ENCODE results near the gene C10orf53. TPM values are rescaled to one million over a fixed set of nuclear protein-coding genes. Genes with fewer than 3 reads are reported as not detected.

C10orf53 gene
- total and polyA plus RNA-seq, 2 of the 4 experiments (the other 2 are of a cell fraction) = not detected

GRCh38 chr10:49652421-49653272, 26.8 kb upstream of the C10orf53 start:
- intact Hi-C loops (cut with micrococcal nuclease) (no loop called here), in situ Hi-C loops (cut with MboI; ENCODE audit: low sequenced_read_pairs) (no loop called here), dilution Hi-C loops (cut with HindIII; ENCODE audit: low sequenced_read_pairs, unreplicated experiment) (no loop called here)
- no peak overlapping the region for H2BK20ac ChIP-seq (ENCODE audit: low read depth, low read length)
- no peaks in the 10 kb centered on the region for H3K36me3 ChIP-seq (ENCODE audit: control insufficient read depth, insufficient read depth, low read length)
- no peak overlapping the region for H3K9ac ChIP-seq (ENCODE audit: low read depth, low read length)
- H3K27ac ChIP-seq (ENCODE audit: insufficient read depth, low read length) = no peak overlapping the region
- BruUV-seq (replicated peaks) = no TSS peak
- H4K20me1 ChIP-seq (ENCODE audit: insufficient read depth, low read length) = no peaks in the 10 kb centered on the region
- no peak overlapping the region for H2BK15ac ChIP-seq (ENCODE audit: low read depth, low read length)
- no peak overlapping the region for H2AK9ac ChIP-seq (replicated peaks; ENCODE audit: low read depth, low read length, poor library complexity)
- H3K18ac ChIP-seq (ENCODE audit: low read depth, low read length) = no peak overlapping the region
- H4K8ac ChIP-seq (ENCODE audit: low read depth in 2 of 2, low read length in 2 of 2) = no peak overlapping the region
- H2BK120ac ChIP-seq (ENCODE audit: low read depth, low read length) = no peak overlapping the region
- WGBS, 2 experiments (ENCODE audit: extremely low coverage in 2 of 2, insufficient read length in 1 of 2) = 77% methylated on average over 4 of the region's 15 CpGs; no CpG with 5 or more reads in 1 of the 2 experiments
- H3K14ac ChIP-seq (replicated peaks; ENCODE audit: low read depth, low read length) = no peak overlapping the region
- ATAC-seq (ENCODE audit: low read depth) (no peak), DNase-seq (no peak)
- H3K23ac ChIP-seq (ENCODE audit: low read depth, low read length) = no peak overlapping the region
- H3K56ac ChIP-seq (ENCODE audit: extremely low read depth, insufficient read depth, low read length) = no peak overlapping the region
- no peaks in the 10 kb centered on the region for H3K9me3 ChIP-seq (ENCODE audit: control insufficient read depth, insufficient read depth, low read length)
- no peak overlapping the region for H2BK5ac ChIP-seq (ENCODE audit: low read depth, low read length, poor library complexity, severe bottlenecking)
- H2AFZ ChIP-seq (replicated peaks; ENCODE audit: low read length, poor library complexity) = no peak overlapping the region
- H4K91ac ChIP-seq (ENCODE audit: insufficient read depth, low read depth, low read length) = no peak overlapping the region
- H3K4me2 ChIP-seq (ENCODE audit: low read depth, low read length) = no peak overlapping the region
- POLR2A ChIA-PET (ENCODE audit: unreplicated experiment) = no interaction called here
- CTCF ChIA-PET = no interaction called here
- H2AK5ac ChIP-seq (ENCODE audit: low read depth, low read length) = no peak overlapping the region
- H4K5ac ChIP-seq (ENCODE audit: low read depth, low read length) = no peak overlapping the region
- H3K79me1 ChIP-seq (ENCODE audit: low read depth in 1 of 2, low read length in 2 of 2) = no peaks in the 10 kb centered on the region
- H3K4me3 ChIP-seq (ENCODE audit: insufficient read depth, low read depth, low read length) = no peak overlapping the region
- no peak overlapping the region for H3K4ac ChIP-seq (ENCODE audit: low read depth, low read length)
- no peaks in the 10 kb centered on the region for H3K4me1 ChIP-seq (ENCODE audit: control insufficient read depth, insufficient read depth, low read length)
- peaks cover 11% of the 10 kb centered on the region for H3K27me3 ChIP-seq (ENCODE audit: control insufficient read depth, insufficient read depth, low read length)
- TF ChIP-seq FOS (IDR thresholded peaks at IDR 0.05; ENCODE audit: low read depth, low read length) (no peak), NFE2L2 (IDR thresholded peaks at IDR 0.05; ENCODE audit: low read depth, low read length) (no peak), SMC3 (IDR thresholded peaks at IDR 0.05; ENCODE audit: low read depth, low read length) (no peak), MAFK (IDR thresholded peaks at IDR 0.05; ENCODE audit: low read depth, low read length) (no peak), RCOR1 (IDR thresholded peaks at IDR 0.05; ENCODE audit: insufficient replicate concordance, low read length) (no peak), POLR2A (IDR thresholded peaks at IDR 0.05; ENCODE audit: low read depth, low read length) (no peak), MXI1 (IDR thresholded peaks at IDR 0.05; ENCODE audit: borderline replicate concordance, low read depth, low read length) (no peak), RFX5 (IDR thresholded peaks at IDR 0.05; ENCODE audit: low read depth, low read length) (no peak), ELK1 (IDR thresholded peaks at IDR 0.05; ENCODE audit: borderline replicate concordance, low read depth, low read length) (no peak), CTCF (conservative IDR thresholded peaks at IDR 0.05; ENCODE audit: low read depth, low read length) (no peak), BHLHE40 (IDR thresholded peaks at IDR 0.05; ENCODE audit: low read depth, low read length) (no peak), CEBPB (IDR thresholded peaks at IDR 0.05; ENCODE audit: low read depth, low read length) (no peak), CHD1 (IDR thresholded peaks at IDR 0.05; ENCODE audit: low read depth, low read length) (no peak), USF2 (IDR thresholded peaks at IDR 0.05; ENCODE audit: low read depth, low read length) (no peak), RAD21 (IDR thresholded peaks at IDR 0.05; ENCODE audit: low read length) (no peak), MAZ (IDR thresholded peaks at IDR 0.05; ENCODE audit: borderline replicate concordance, low read depth, low read length) (no peak)
- H3K9me1 ChIP-seq (ENCODE audit: insufficient read depth, low read length) = no peaks in the 10 kb centered on the region

All from IMR-90 (cell line).